Large intestine (tissue), 3 donors: ENCODE data around the gene GAB2. TPM values are rescaled to one million over a fixed set of nuclear protein-coding genes. Genes with fewer than 3 reads are reported as not detected.

Experiments used
- DNase-seq, 2 donors: peaks; one replicate each; pipeline versions ENCODE4 v3.0.0 to v3.0.0-alpha.2; 2013
- H3K27ac ChIP-seq: one replicate; pipeline ENCODE4 v1.5.1; 2013; ENCODE audit warnings: low read length
- H3K27me3 ChIP-seq: 2 replicates; pipeline ENCODE4 v1.6.1; 2013; ENCODE audit warnings: low read length; ENCODE audit not compliant: control insufficient read depth, insufficient read depth
- H3K36me3 ChIP-seq: 2 replicates; pipeline ENCODE4 v1.6.1; 2013; ENCODE audit warnings: low read length; ENCODE audit not compliant: control insufficient read depth, insufficient read depth
- H3K4me1 ChIP-seq: one replicate; pipeline ENCODE4 v1.6.1; 2013; ENCODE audit warnings: low read length; ENCODE audit not compliant: control insufficient read depth, insufficient read depth
- H3K4me3 ChIP-seq: one replicate; pipeline ENCODE4 v1.5.1; 2013; ENCODE audit warnings: low read length
- H3K9me3 ChIP-seq: one replicate; pipeline ENCODE4 v1.6.1; 2013; ENCODE audit warnings: mild to moderate bottlenecking, low read depth, low read length, moderate library complexity; ENCODE audit not compliant: control insufficient read depth
- WGBS: methylation state at CpG from one replicate; pipeline ENCODE4 v1.1.5; 2013; ENCODE audit warnings: low lambda C conversion rate; ENCODE audit not compliant: insufficient coverage; 5-methylcytosine and 5-hydroxymethylcytosine counted together
- polyA plus RNA-seq: library from polyadenylated mRNA; unstranded; fragments of 120-200 nt; gene quantifications from one replicate; pipeline ENCODE4 v1.2.1, GENCODE V29; 2013

GAB2 gene
- polyA plus RNA-seq, 1 donor = 10.7 TPM

- Histone ChIP-seq H3K9me3 (peaks cover 2% of the 10 kb centered on the region), H3K27me3 (no peaks in the 10 kb centered on the region), H3K4me3 (no peak overlapping the region), H3K27ac (no peak overlapping the region), H3K36me3 (no peaks in the 10 kb centered on the region), H3K4me1 (peaks cover 16% of the 10 kb centered on the region)
- WGBS = no CpG with 5 or more reads among the region's 1 CpG
- DNase-seq = no peak
Measured at GRCh38 chr11:78385205-78385604, 32.4 kb downstream of the GAB2 start.

GRCh38 chr11:78384231-78384630 is 33.4 kb downstream of the GAB2 start:
- Histone ChIP-seq H3K27me3 (no peaks in the 10 kb centered on the region), H3K36me3 (no peaks in the 10 kb centered on the region), H3K4me3 (no peak overlapping the region), H3K27ac (no peak overlapping the region), H3K9me3 (peaks cover 2% of the 10 kb centered on the region), H3K4me1 (peaks cover 16% of the 10 kb centered on the region)
- no CpG with 5 or more reads among the region's 4 CpGs for WGBS
- DNase-seq = no peak

- H3K9me3 ChIP-seq = peaks cover 2% of the 10 kb centered on the region
- H3K27ac ChIP-seq = no peak overlapping the region
- no peak overlapping the region for H3K4me3 ChIP-seq
- 47% methylated on average over 3 of the region's 4 CpGs for WGBS
- no peak for DNase-seq
- H3K4me1 ChIP-seq = peaks cover 27% of the 10 kb centered on the region
- no peaks in the 10 kb centered on the region for H3K27me3 ChIP-seq
- H3K36me3 ChIP-seq = no peaks in the 10 kb centered on the region
Measured at GRCh38 chr11:78381865-78382264, 35.8 kb downstream of the GAB2 start.

- H3K9me3 ChIP-seq = peaks cover 2% of the 10 kb centered on the region
- H3K4me1 ChIP-seq = peaks cover 27% of the 10 kb centered on the region
- no peaks in the 10 kb centered on the region for H3K36me3 ChIP-seq
- H3K4me3 ChIP-seq = no peak overlapping the region
- no CpG with 5 or more reads among the region's 5 CpGs for WGBS
- no peak overlapping the region for H3K27ac ChIP-seq
- no peaks in the 10 kb centered on the region for H3K27me3 ChIP-seq
- peak; percentile 46 to 67 for DNase-seq
Measured at GRCh38 chr11:78380615-78381051, 37.0 kb downstream of the GAB2 start.

GRCh38 chr11:78379039-78379670 is 38.5 kb downstream of the GAB2 start:
- DNase-seq = no peak
- no peaks in the 10 kb centered on the region for H3K27me3 ChIP-seq
- H3K27ac ChIP-seq = no peak overlapping the region
- no peak overlapping the region for H3K4me3 ChIP-seq
- peaks cover 2% of the 10 kb centered on the region for H3K9me3 ChIP-seq
- H3K36me3 ChIP-seq = no peaks in the 10 kb centered on the region
- WGBS = 100% methylated on average over 2 of the region's 3 CpGs
- H3K4me1 ChIP-seq = peaks cover 27% of the 10 kb centered on the region

GRCh38 chr11:78377625-78378418 is 39.8 kb downstream of the GAB2 start:
- H3K36me3 ChIP-seq = no peaks in the 10 kb centered on the region
- no peaks in the 10 kb centered on the region for H3K27me3 ChIP-seq
- DNase-seq = peak; percentile 73 to 87
- H3K9me3 ChIP-seq = no peaks in the 10 kb centered on the region
- WGBS = 40% methylated on average over 1 of the region's 9 CpGs
- no peak overlapping the region for H3K4me3 ChIP-seq
- H3K27ac ChIP-seq = peak overlapping the region; percentile 73
- H3K4me1 ChIP-seq = peaks cover 27% of the 10 kb centered on the region

GRCh38 chr11:78376858-78377257 is 40.8 kb downstream of the GAB2 start:
- H3K9me3 ChIP-seq = no peaks in the 10 kb centered on the region
- no CpG with 5 or more reads among the region's 3 CpGs for WGBS
- peaks cover 24% of the 10 kb centered on the region for H3K4me1 ChIP-seq
- no peak overlapping the region for H3K4me3 ChIP-seq
- H3K27ac ChIP-seq = no peak overlapping the region
- no peaks in the 10 kb centered on the region for H3K36me3 ChIP-seq
- no peaks in the 10 kb centered on the region for H3K27me3 ChIP-seq
- DNase-seq = no peak

GRCh38 chr11:78374917-78375316 is 42.7 kb downstream of the GAB2 start:
- Histone ChIP-seq H3K36me3 (no peaks in the 10 kb centered on the region), H3K27me3 (no peaks in the 10 kb centered on the region), H3K9me3 (no peaks in the 10 kb centered on the region), H3K4me3 (no peak overlapping the region), H3K27ac (no peak overlapping the region), H3K4me1 (peaks cover 11% of the 10 kb centered on the region)
- no peak for DNase-seq
- WGBS = 71% methylated on average over 2 of the region's 3 CpGs

GRCh38 chr11:78373689-78374088 is 43.9 kb downstream of the GAB2 start:
- no peaks in the 10 kb centered on the region for H3K9me3 ChIP-seq
- no peaks in the 10 kb centered on the region for H3K36me3 ChIP-seq
- no peak for DNase-seq
- 100% methylated on average over 1 of the region's 1 CpG for WGBS
- no peak overlapping the region for H3K27ac ChIP-seq
- H3K4me1 ChIP-seq = peaks cover 11% of the 10 kb centered on the region
- H3K27me3 ChIP-seq = no peaks in the 10 kb centered on the region
- H3K4me3 ChIP-seq = no peak overlapping the region

GRCh38 chr11:78372114-78372768 is 45.4 kb downstream of the GAB2 start:
- H3K9me3 ChIP-seq = no peaks in the 10 kb centered on the region
- H3K27me3 ChIP-seq = no peaks in the 10 kb centered on the region
- no peak overlapping the region for H3K27ac ChIP-seq
- no peak for DNase-seq
- no peak overlapping the region for H3K4me3 ChIP-seq
- 100% methylated on average over 2 of the region's 4 CpGs for WGBS
- H3K36me3 ChIP-seq = no peaks in the 10 kb centered on the region
- no peaks in the 10 kb centered on the region for H3K4me1 ChIP-seq
